KBM-7 (cell line): Measurements from ENCODE around the gene PRIMPOL.
A peak's percentile ranks its signal among the peaks of the same experiment; 100 is the strongest.

Experiments
- DNase-seq: peaks from one replicate; pipeline ENCODE4 v3.0.0-alpha.2; 2015
- in situ Hi-C: fragments of 300-500 bp; cut with MboI; formaldehyde crosslinking; loops from 2 replicates; pipeline ENCODE4 v1.14.3; 2020; ENCODE audit warnings: low sequenced_read_pairs, low pct_unique_long_range_greater_than_20kb, mixed read lengths

The PRIMPOL gene

GRCh38 chr4:184695178-184695896, 45.8 kb downstream of the PRIMPOL start:
- in situ Hi-C loops, result no loop called here
- DNase-seq, result no peak

- in situ Hi-C loops, result no loop called here
- no peak for DNase-seq
Measured at GRCh38 chr4:184697956-184698355, 48.4 kb downstream of the PRIMPOL start.

- no peak for DNase-seq
- in situ Hi-C loops, result no loop called here
Measured at GRCh38 chr4:184699941-184700340, 50.4 kb downstream of the PRIMPOL start.

- DNase-seq, result no peak
- in situ Hi-C loops, result no loop called here
Measured at GRCh38 chr4:184702114-184702513, 52.6 kb downstream of the PRIMPOL start.

GRCh38 chr4:184705692-184706091, 56.2 kb downstream of the PRIMPOL start:
- DNase-seq, result no peak
- in situ Hi-C loops, result no loop called here

GRCh38 chr4:184706453-184706852, 56.9 kb downstream of the PRIMPOL start:
- in situ Hi-C loops, result no loop called here
- DNase-seq, result no peak

- DNase-seq, result no peak
- in situ Hi-C loops, result no loop called here
Measured at GRCh38 chr4:184712322-184712721, 62.8 kb downstream of the PRIMPOL start.

GRCh38 chr4:184713887-184714286, 64.3 kb downstream of the PRIMPOL start:
- in situ Hi-C loops, result no loop called here
- no peak for DNase-seq

- in situ Hi-C loops, result no loop called here
- no peak for DNase-seq
Measured at GRCh38 chr4:184715526-184715925, 66.0 kb downstream of the PRIMPOL start.

- in situ Hi-C loops, result no loop called here
- DNase-seq, result no peak
Measured at GRCh38 chr4:184719407-184719806, 69.9 kb downstream of the PRIMPOL start.

- no peak for DNase-seq
- in situ Hi-C loops, result no loop called here
Measured at GRCh38 chr4:184721254-184721653, 71.7 kb downstream of the PRIMPOL start.

- in situ Hi-C loops, result no loop called here
- no peak for DNase-seq
Measured at GRCh38 chr4:184722798-184723197, 73.3 kb downstream of the PRIMPOL start.

GRCh38 chr4:184727430-184727829, 77.9 kb downstream of the PRIMPOL start:
- peak; percentile 62 for DNase-seq
- in situ Hi-C loops, result loop anchor here (25.0 kb wide), 1 partner anchor 385 kb away; no protein-coding TSS in a partner anchor

- no peak for DNase-seq
- in situ Hi-C loops, result loop anchor here (25.0 kb wide), 1 partner anchor 383 kb away; no protein-coding TSS in a partner anchor
Measured at GRCh38 chr4:184728858-184729257, 79.3 kb downstream of the PRIMPOL start.

- DNase-seq, result no peak
- in situ Hi-C loops, result loop anchor here (25.0 kb wide), 1 partner anchor 382 kb away; no protein-coding TSS in a partner anchor
Measured at GRCh38 chr4:184729946-184730345, 80.4 kb downstream of the PRIMPOL start.

GRCh38 chr4:184731056-184731455, 81.5 kb downstream of the PRIMPOL start:
- in situ Hi-C loops, result loop anchor here (25.0 kb wide), 1 partner anchor 381 kb away; no protein-coding TSS in a partner anchor
- DNase-seq, result no peak

- in situ Hi-C loops, result loop anchor here (25.0 kb wide), 1 partner anchor 380 kb away; no protein-coding TSS in a partner anchor
- DNase-seq, result no peak
Measured at GRCh38 chr4:184732126-184732525, 82.6 kb downstream of the PRIMPOL start.

GRCh38 chr4:184733654-184734524, 84.4 kb downstream of the PRIMPOL start, which contains the start of gene CENPU:
CENPU (minus strand) TSS chr4:184734096; CDS start chr4:184734062, 34 bp downstream.
- in situ Hi-C loops, result loop anchor here (25.0 kb wide), 1 partner anchor 378 kb away; no protein-coding TSS in a partner anchor
- peak; percentile 100 for DNase-seq

- no peak for DNase-seq
- in situ Hi-C loops, result loop anchor here (25.0 kb wide), 1 partner anchor 378 kb away; no protein-coding TSS in a partner anchor
Measured at GRCh38 chr4:184734758-184735157, 85.2 kb downstream of the PRIMPOL start.

- DNase-seq, result peak; percentile 67
- in situ Hi-C loops, result loop anchor here (25.0 kb wide), 1 partner anchor 373 kb away; no protein-coding TSS in a partner anchor
Measured at GRCh38 chr4:184739575-184739974, 90.0 kb downstream of the PRIMPOL start.
